PC-3 (cell line): ENCODE results near the gene DOCK4.

Experiments used
- EZH2 ChIP-seq: fragments of 300-600 bp; sonication (generic); IDR thresholded peaks from one replicate; pipeline ENCODE4 v1.6.1; 2017; ENCODE audit warnings: antibody characterized with exemption, mild to moderate bottlenecking, low read length; ENCODE audit not compliant: unreplicated experiment
- EZH2phosphoT487 ChIP-seq: fragments of 300-600 bp; sonication (generic); IDR thresholded peaks from 2 replicates; pipeline ENCODE4 v1.6.1; 2018; ENCODE audit warnings: mild to moderate bottlenecking, antibody characterized with exemption, low read length, borderline replicate concordance
- TF ChIP-seq, protein P1 (sequence below): fragments of 300-600 bp; sonication (generic); conservative IDR thresholded peaks from 2 replicates; pipeline ENCODE4 v1.5.1; 2017; ENCODE audit warnings: antibody characterized with exemption, low read depth, mild to moderate bottlenecking, low read length

DNA sequence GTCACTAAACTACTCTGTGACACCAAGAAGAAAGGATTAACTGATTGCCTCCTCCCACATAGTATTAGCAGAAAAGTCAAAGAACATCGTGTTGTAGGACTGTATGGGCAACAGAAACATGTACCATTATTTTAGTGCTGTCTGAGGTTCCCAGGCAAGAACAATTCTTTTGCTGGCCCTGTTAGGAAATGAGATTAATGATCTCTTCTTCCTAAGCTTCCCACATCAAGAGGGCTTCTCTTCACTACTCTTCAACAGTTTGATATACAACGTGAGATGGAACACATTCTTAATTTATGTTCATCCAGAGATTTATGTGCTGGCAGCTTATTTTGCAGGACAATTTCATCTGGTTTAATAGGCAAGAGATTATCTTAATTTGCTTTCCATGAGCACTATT lies 219.6 kb downstream of the DOCK4 start:
- TF ChIP-seq, protein P1, sequence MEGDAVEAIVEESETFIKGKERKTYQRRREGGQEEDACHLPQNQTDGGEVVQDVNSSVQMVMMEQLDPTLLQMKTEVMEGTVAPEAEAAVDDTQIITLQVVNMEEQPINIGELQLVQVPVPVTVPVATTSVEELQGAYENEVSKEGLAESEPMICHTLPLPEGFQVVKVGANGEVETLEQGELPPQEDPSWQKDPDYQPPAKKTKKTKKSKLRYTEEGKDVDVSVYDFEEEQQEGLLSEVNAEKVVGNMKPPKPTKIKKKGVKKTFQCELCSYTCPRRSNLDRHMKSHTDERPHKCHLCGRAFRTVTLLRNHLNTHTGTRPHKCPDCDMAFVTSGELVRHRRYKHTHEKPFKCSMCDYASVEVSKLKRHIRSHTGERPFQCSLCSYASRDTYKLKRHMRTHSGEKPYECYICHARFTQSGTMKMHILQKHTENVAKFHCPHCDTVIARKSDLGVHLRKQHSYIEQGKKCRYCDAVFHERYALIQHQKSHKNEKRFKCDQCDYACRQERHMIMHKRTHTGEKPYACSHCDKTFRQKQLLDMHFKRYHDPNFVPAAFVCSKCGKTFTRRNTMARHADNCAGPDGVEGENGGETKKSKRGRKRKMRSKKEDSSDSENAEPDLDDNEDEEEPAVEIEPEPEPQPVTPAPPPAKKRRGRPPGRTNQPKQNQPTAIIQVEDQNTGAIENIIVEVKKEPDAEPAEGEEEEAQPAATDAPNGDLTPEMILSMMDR: no peak
- TF ChIP-seq EZH2 (no peak), EZH2phosphoT487 (no peak)
